ENCODE measurements around the gene BCR. TPM values are rescaled to one million over a fixed set of nuclear protein-coding genes. Genes with fewer than 3 reads are reported as not detected.
"Not testable (repeated sequence)": the region's sequence is repeated elsewhere in the genome, so short reads cannot be mapped to it uniquely, and the experiment has no call there.

The BCR gene
- total RNA-seq, 1 experiment from 2014 or later, result 77.0 TPM

DNA sequence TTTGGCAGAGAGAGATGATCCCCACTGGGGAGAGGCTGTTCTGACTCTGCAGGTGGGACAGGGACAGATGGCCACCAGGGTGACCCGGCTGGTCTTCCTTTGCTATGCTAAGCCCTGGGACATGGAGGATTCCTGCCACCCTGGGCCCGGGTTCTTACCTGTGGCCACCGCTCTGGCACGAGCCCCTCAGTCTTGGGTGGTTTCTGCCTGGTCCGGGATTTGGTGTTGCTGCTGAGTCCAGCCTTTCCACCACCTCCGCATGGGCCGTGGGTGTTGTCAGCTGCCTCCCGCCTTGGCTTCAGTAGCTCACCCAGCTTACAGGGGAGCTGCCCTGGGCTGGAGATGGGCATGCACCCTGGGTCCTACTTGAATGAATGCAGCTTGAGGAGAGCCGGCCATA, 138.0 kb downstream of the BCR start:
- H2AFZ ChIP-seq (ENCODE audit: low read length); H3K9me3 ChIP-seq (ENCODE audit: control insufficient read depth, low read depth, low read length); H3K4ac ChIP-seq (ENCODE audit: low read depth, low read length); H3K56ac ChIP-seq (ENCODE audit: insufficient read length, low read depth, low read length); H4K20me1 ChIP-seq (ENCODE audit: control insufficient read depth, insufficient read depth, insufficient read length); H2BK20ac ChIP-seq (ENCODE audit: low read depth, low read length, poor library complexity, severe bottlenecking); H2BK5ac ChIP-seq (ENCODE audit: insufficient read length, low read length); H3K14ac ChIP-seq (ENCODE audit: insufficient read depth, low read length); H4K91ac ChIP-seq (ENCODE audit: insufficient read length, low read depth, low read length); H3K27me3 Mint-ChIP-seq (ENCODE audit: low read depth); H3K79me2 ChIP-seq (ENCODE audit: insufficient read depth, low read length); H3K23ac ChIP-seq (ENCODE audit: insufficient read length, low read depth, low read length); H3K4me3 Mint-ChIP-seq; H2BK12ac ChIP-seq (ENCODE audit: insufficient read length, low read depth, low read length); H3K9me3 Mint-ChIP-seq; H4K5ac ChIP-seq (ENCODE audit: insufficient read length, low read depth, low read length); H3K27me3 ChIP-seq (ENCODE audit: insufficient read depth, low read length); H2BK120ac ChIP-seq (ENCODE audit: low read depth, low read length, poor library complexity, severe bottlenecking); H3K4me1 Mint-ChIP-seq; H4K8ac ChIP-seq (replicated peaks; ENCODE audit: insufficient read length, low read depth, low read length); H3K4me2 ChIP-seq (ENCODE audit: insufficient read depth, insufficient read length, low read length); H3K27ac Mint-ChIP-seq; H3K18ac ChIP-seq (ENCODE audit: insufficient read length, low read depth, low read length); H3K23me2 ChIP-seq (ENCODE audit: insufficient read length, low read depth, low read length, poor library complexity, severe bottlenecking); H2BK15ac ChIP-seq (ENCODE audit: low read depth, low read length); H2AK5ac ChIP-seq (ENCODE audit: insufficient read length, low read length); H3T11ph ChIP-seq (ENCODE audit: low read length); H3K9ac ChIP-seq (ENCODE audit: extremely low read depth, insufficient read length, low read length); H3K27ac ChIP-seq (ENCODE audit: insufficient read length, low read depth, low read length); H3K79me1 ChIP-seq (ENCODE audit: insufficient read depth, low read depth, low read length, poor library complexity, severe bottlenecking); DNase-seq; H3K4me1 ChIP-seq (ENCODE audit: insufficient read depth, low read length): not testable (repeated sequence)
- no CpG with 5 or more reads among the region's 9 CpGs for WGBS (ENCODE audit: extremely low coverage, insufficient read length, low lambda C conversion rate)
- peaks cover 0 to 19% (median 13%) of the 10 kb centered on the region in 3 experiments; a peak in 6 of 7 replicates for H3K36me3 Mint-ChIP-seq (ENCODE audit: insufficient read depth in 1 of 3, low read depth in 3 of 3)
